Posterior vena cava (tissue), 2 donors: ENCODE measurements around the gene MYT1. TPM values are rescaled to one million over a fixed set of nuclear protein-coding genes. Genes with fewer than 3 reads are reported as not detected.

Experiments
- DNase-seq: peaks from one replicate; pipeline ENCODE4 v3.0.0-alpha.2; 2020; ENCODE audit warnings: low spot score
- intact Hi-C, 2 donors: fragments of 100-400 bp; cut with DNase I; formaldehyde crosslinking; loops; one replicate each; pipeline versions ENCODE4 v1.14.1 to v1.14.2; 2022 to 2023
- total RNA-seq, 2 donors: library from RNA; stranded (reverse); fragmentation: NEBNext Ultra II Directional; extraction: Animal tissue kit (Norgen Biotek cat#: 25700); gene quantifications; one replicate each; pipeline ENCODE4 v1.2.1, GENCODE V29; 2021
- donor health status: DM: yes; HTN: yes; CAD: no.
- donor health status: DM: yes; HTN: yes; CAD: no.

MYT1 gene
- total RNA-seq, 2 donors from 2014 or later: not detected

GRCh38 chr20:64151633-64152530, 12.4 kb upstream of the MYT1 start:
- intact Hi-C loops: no loop called here

DNA sequence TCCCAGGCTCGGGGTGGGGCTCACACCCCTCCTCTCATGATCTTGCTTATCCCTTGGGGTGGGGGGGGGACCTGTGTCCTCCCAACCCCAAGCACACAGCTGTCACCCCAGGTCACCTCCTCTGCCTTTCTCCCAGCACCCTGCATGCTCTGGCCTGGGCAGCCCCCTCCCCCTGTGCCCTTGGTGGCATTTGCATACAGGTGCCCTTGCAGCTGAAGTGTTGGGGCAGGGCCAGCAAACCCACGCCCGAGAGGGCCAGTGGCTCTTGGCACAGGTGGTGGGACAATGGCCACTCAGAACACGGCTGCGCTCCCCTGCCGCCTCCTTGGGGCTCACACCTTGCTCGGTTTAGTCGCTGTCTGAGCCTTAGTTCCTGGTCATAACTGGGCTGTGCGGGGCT, 11.3 kb upstream of the MYT1 start:
- intact Hi-C loops: no loop called here
- no peak for DNase-seq

More at GRCh38 chr20:64151633-64152530, 12.4 kb upstream of the MYT1 start:
- peak; percentile 31 for DNase-seq

- no peak for DNase-seq
- intact Hi-C loops: no loop called here
These were observed 10.8 kb upstream of the MYT1 start for GRCh38 chr20:64153410-64153809.

DNA sequence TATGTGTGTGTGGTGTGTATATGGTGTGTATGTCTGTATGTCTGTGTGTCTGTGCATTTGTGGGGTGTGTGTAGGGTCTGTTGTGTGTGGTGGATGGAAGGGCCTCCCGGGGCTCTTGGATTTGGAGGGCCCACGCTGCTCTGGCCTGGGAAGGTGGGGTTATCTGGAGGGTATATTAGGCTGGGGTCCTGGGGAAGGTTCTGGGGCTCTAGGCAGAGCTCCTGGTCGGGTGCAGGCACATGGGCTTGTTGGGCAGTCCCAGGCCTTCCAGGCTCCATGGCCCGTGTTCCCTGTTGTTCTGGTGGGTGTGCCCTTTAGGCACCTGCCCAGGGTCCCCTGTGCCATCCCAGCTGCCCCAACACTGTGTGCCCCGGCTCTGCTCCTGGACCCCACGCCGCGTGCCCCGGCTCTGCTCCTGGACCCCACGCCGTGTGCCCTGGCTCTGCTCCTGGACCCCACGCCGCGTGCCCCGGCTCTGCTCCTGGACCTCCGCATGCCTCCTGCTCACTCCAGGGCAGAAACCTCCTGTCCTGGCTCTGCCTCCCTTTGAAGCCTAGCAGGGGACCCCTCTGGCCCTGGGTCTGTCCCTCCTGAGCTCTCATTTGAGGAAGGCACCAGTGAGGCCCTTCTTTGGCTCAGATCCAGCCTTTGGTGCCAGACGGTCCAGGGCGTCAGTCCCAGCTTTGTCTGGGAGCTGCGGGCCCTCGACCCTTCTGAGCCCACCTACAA, 10.2 kb upstream of the MYT1 start:
- no peak for DNase-seq
- intact Hi-C loops: no loop called here

DNA sequence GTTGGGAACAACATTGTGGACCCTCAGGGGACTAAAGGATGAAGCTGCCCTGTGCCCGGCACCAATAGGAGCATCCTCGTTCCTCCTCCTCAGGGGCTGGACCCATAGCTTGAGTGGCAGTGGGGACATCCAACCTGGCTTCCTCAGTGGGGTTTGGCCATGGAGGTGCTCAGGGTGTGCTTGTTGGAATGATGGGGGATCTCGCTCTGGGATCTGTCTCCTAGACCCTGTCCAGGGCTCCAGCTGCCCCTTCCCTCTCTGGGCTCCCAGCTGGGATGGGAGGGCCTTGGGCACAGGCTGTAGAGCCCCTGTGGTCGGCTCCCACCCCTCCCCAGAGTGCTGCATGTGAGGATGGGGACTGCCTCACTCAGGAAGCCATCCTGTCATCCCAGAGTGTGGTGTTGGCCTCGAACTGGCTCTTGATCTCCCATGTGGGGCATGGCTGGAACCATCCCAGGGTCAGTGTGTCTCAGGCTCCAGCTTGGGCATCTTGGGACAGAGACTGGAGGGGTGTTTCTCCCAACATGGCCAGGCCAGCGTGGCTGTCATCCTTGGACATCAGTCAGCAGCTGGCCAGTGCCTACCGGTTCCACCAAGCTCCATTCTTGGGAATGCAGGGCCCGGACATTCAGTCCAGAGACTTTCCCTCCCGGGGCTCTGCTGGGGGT, 9.5 kb upstream of the MYT1 start:
- intact Hi-C loops: no loop called here
- no peak for DNase-seq

DNA sequence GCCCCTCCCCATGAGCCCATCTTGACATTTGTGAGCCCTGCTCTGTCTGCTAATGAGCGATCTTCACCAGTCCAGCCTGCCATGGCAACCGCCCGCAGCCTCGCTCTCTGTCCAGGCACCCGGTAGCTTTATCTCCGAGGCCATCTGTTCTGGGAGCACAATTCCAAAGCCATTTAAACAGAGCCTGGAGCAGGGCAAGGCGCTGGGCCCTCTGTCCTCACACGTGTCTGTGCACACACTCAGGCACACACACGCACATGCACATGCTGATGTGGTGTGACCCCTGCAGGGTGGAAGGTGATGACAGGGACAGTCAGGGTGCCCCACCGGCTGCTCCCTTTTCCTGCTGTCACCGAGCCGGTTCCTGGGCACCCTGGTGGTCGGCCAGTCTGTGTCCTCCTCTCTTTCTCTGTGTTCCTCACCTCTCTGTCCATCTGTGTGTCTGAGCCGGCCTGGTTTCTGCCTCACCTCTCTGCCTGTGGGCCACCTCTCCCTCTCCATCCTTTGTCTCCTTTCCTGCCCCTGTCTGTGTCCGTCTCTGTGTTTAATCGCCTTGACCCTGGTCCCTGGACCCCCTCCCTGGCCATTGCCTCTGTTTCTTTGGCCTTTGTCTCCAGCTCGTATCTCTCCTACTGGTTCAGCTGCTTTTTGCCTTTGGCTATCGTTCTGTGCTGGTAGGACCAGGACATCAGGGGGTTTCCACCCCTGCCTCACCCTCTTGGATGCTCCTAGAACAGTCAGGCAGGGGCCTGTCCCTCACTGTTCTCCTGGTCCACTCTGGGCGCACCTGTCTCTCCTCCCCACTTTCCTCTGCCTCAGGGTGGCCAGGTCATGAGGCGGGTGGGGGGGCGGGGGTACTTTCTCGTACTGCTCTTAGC, 8.8 kb upstream of the MYT1 start:
- intact Hi-C loops: no loop called here
- DNase-seq: no peak

GRCh38 chr20:64156136-64156885, 7.9 kb upstream of the MYT1 start:
- no peak for DNase-seq
- intact Hi-C loops: no loop called here

DNA sequence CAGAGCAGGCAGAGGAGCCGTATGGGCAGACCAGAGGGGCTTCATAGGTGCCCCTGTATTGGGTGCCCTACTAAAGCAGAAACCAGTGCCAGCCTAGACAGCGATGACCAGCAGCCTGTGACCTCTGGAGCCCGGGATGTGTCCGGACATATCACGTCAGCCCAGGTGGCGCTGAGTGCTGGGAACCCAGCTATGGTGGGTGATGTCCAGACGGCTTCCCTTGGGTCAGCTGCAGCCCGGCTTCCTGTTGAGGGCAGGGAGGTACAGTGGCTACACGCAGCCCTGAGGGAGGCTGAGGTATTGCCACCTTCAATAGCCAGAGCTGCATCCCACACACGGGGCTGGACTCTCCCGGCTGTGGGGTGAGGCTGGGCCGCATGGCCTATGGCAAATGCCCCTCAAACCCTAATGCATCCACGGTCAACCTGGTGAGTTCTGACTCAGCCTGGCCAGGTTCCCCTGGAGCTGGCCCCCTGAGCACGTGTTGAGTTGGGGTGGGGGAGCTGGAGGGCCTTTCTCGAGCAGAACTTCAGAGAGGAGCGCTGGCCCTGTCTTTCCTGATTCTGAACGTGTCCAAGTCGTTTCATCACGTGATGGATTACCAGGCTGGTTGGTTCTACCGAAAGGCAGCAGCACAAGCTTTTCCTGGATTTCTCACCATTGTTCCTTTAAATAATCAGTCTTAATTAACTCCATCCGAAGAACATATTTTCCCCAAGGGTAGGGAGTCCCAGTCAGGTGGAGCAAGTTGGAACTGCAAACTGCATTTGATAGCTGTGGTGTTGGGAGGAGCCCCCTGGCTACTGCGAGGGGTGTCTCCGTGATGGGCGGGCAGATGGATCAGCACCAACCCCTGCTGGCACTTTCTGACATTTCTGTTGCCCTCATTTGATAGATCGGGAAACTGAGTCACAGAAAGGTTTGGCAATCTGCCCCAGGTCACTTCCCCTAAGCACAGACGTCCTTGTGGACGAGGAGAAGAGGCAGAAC, 7.1 kb upstream of the MYT1 start:
- no peak for DNase-seq

DNA sequence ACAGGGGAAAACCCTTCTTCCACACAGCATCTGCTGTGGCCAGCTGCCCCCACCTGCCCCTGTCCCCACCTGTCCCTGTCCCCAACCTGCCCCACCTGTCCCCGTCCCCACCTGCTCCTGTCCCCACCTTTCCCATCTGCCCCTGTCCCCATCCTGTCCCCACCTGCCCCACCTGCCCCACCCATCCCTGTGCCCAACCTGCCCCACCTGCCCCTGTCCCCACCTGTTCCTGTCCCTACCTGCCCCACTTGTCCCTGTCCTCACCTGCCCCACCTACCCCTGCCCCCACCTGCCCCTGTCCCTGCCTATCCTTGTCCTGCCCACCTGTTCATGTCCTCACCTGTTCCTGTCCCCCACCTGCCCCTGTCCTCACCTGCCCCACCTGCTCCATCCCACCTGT, 6.4 kb upstream of the MYT1 start:
- intact Hi-C loops: no loop called here
- DNase-seq: no peak

More for the DNA sequence above, 7.1 kb upstream of the MYT1 start:
- intact Hi-C loops: no loop called here

GRCh38 chr20:64158346-64159285, 5.6 kb upstream of the MYT1 start:
- no peak for DNase-seq
- intact Hi-C loops: no loop called here

DNA sequence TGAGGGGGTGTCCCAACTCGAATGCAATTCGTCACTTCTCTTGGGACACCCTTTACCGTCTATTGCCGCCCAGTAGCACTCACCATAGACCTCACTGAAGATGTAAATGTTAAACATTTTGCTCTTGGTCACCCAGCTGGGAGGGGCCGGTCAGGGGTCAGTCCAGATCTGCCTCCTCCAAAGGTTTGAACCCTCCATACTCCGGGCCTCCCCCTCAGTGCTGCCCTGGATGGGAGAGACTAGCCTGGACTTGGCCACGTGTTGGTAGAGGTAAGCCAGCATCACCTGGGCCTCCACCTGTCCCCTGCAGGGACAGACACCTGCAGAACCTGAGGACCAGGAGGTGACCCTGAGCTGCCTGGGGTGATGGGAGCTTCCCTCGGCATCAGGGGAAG, 5.0 kb upstream of the MYT1 start:
- intact Hi-C loops: no loop called here
- no peak for DNase-seq

GRCh38 chr20:64159711-64160110, 4.5 kb upstream of the MYT1 start:
- DNase-seq: no peak
- intact Hi-C loops: no loop called here

GRCh38 chr20:64160118-64160517, 4.1 kb upstream of the MYT1 start:
- intact Hi-C loops: no loop called here
- no peak for DNase-seq

DNA sequence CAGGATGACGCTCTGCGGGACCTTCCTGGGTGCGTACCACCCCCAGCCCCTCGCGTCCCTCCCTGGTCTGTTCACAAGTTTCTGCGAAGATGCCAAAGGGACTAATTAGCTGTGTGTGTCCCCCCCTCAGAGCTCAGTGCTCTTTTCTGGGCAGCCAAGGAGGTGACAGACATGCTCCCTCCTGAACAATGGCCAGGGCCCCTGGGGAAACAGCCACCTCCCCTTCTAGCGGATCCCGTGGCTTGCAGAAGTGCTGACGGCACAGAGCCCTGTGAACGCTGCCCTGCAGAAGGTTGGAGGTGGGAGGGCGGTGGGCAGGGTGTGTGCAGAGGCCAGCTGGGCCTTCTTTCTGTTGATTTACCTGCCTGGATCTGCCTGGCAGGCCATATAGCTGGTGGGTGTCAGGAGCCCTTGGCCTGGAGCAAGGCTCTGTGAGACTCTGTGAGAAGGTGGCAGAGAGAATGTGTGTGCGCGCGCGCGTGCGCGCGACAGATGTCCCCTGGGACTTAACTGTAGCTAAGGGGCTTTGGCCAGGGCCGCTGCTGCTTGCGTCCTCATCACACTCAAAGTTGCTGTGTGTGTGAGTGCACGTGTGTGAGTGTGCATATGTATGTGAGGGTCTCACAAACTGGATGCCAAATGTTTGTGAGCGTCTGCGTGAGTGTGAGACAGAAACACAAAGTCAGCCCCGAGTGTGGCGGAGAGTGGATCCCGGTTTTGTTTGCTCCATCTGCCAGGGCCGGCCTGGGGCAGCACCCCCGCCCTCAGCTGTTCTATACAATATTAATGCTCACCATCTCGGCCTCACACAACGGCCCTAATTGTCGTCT, 3.5 kb upstream of the MYT1 start:
- intact Hi-C loops: no loop called here
- no peak for DNase-seq
